Breast epithelium (tissue), 3 donors: ENCODE results near the gene MICALL2.

Experiments
- CTCF ChIP-seq, 3 donors: fragments of 450-650 bp; IDR thresholded peaks; one replicate each; pipeline ENCODE4 v1.5.1; 2016 to 2017; ENCODE audit warnings: antibody characterized with exemption in 3 of 3, mild to moderate bottlenecking in 3 of 3, moderate library complexity in 3 of 3
- POLR2A ChIP-seq: fragments of 450-650 bp; IDR thresholded peaks from one replicate; pipeline ENCODE4 v1.6.1; 2016; ENCODE audit warnings: antibody characterized with exemption, mild to moderate bottlenecking, moderate library complexity
- POLR2AphosphoS5 ChIP-seq, 3 donors: sonication (generic); formaldehyde crosslinking; IDR thresholded peaks; one replicate each; pipeline ENCODE4 v1.6.1; 2017; ENCODE audit warnings: antibody characterized with exemption in 3 of 3

- TF ChIP-seq CTCF (IDR thresholded peaks at IDR 0.05) = no peak
- no peak for TF ChIP-seq POLR2AphosphoS5 (IDR thresholded peaks at IDR 0.05)
- TF ChIP-seq POLR2A = no peak
Measured at GRCh38 chr7:1418505-1419309, 40.6 kb downstream of the MICALL2 start.
